Measurements from ENCODE around the gene B4GALNT2. TPM values are rescaled to one million over a fixed set of nuclear protein-coding genes. Genes with fewer than 3 reads are reported as not detected.
"Not testable (repeated sequence)": the region's sequence is repeated elsewhere in the genome, so short reads cannot be mapped to it uniquely, and the experiment has no call there.

B4GALNT2 gene
- polyA plus RNA-seq, 1 experiment, result 0.01 TPM

GRCh38 chr17:49165143-49165542 lies 32.6 kb downstream of the B4GALNT2 start:
- ChIA-PET CTCF (no interaction called here), POLR2A (no interaction called here)
- no peak overlapping the region for H3K27ac ChIP-seq (ENCODE audit: low read depth, low read length)
- H3K27me3 ChIP-seq (ENCODE audit: control insufficient read depth, insufficient read depth, low read length), result peaks cover 43% of the 10 kb centered on the region
- H3K9me3 ChIP-seq (ENCODE audit: control insufficient read depth, insufficient read depth, low read length), result peaks cover 3% of the 10 kb centered on the region
- TF ChIP-seq CTCF (IDR thresholded peaks at IDR 0.05; ENCODE audit: low read depth, low read length), result no peak
- H3K4me3 ChIP-seq (ENCODE audit: low read depth, low read length), result no peak overlapping the region
- no peak for DNase-seq (ENCODE audit: low read depth, low spot score)

GRCh38 chr17:49168706-49169105 lies 36.1 kb downstream of the B4GALNT2 start:
- no peak for TF ChIP-seq CTCF (IDR thresholded peaks at IDR 0.05; ENCODE audit: low read depth, low read length)
- Histone ChIP-seq H3K4me3 (ENCODE audit: low read depth, low read length) (no peak overlapping the region), H3K27me3 (ENCODE audit: control insufficient read depth, insufficient read depth, low read length) (peaks cover 48% of the 10 kb centered on the region), H3K9me3 (ENCODE audit: control insufficient read depth, insufficient read depth, low read length) (peaks cover 3% of the 10 kb centered on the region), H3K27ac (ENCODE audit: low read depth, low read length) (no peak overlapping the region)
- ChIA-PET CTCF (interaction anchor here (0.7 kb wide), 1 partner anchor 127 kb away, joined by 3 read pairs; no protein-coding TSS in a partner anchor), POLR2A (no interaction called here)
- no peak for DNase-seq (ENCODE audit: low read depth, low spot score)

- ChIA-PET POLR2A (no interaction called here), CTCF (interaction anchor here (2.4 kb wide), 1 partner anchor 10 kb away, joined by 10 read pairs; no protein-coding TSS in a partner anchor)
- no peak for DNase-seq (ENCODE audit: low read depth, low spot score)
- Histone ChIP-seq H3K27me3 (ENCODE audit: control insufficient read depth, insufficient read depth, low read length) (peaks cover 38% of the 10 kb centered on the region), H3K9me3 (ENCODE audit: control insufficient read depth, insufficient read depth, low read length) (peaks cover 3% of the 10 kb centered on the region), H3K4me3 (ENCODE audit: low read depth, low read length) (no peak overlapping the region), H3K27ac (ENCODE audit: low read depth, low read length) (no peak overlapping the region)
- no peak for TF ChIP-seq CTCF (IDR thresholded peaks at IDR 0.05; ENCODE audit: low read depth, low read length)
Measured at GRCh38 chr17:49170216-49170615, 37.6 kb downstream of the B4GALNT2 start.

GRCh38 chr17:49170711-49171110 lies 38.1 kb downstream of the B4GALNT2 start:
- CTCF ChIA-PET, result interaction anchor here (2.4 kb wide), 1 partner anchor 9 kb away, joined by 10 read pairs; no protein-coding TSS in a partner anchor
- not testable (repeated sequence) for H3K4me3 ChIP-seq (ENCODE audit: low read depth, low read length); H3K27ac ChIP-seq (ENCODE audit: low read depth, low read length); DNase-seq (ENCODE audit: low read depth, low spot score); H3K9me3 ChIP-seq (ENCODE audit: control insufficient read depth, insufficient read depth, low read length)
- peaks cover 37% of the 10 kb centered on the region for H3K27me3 ChIP-seq (ENCODE audit: control insufficient read depth, insufficient read depth, low read length)
- POLR2A ChIA-PET, result interaction anchor here (0.9 kb wide), 1 partner anchor 24 kb away, joined by 3 read pairs; no protein-coding TSS in a partner anchor

GRCh38 chr17:49175978-49176377 lies 43.4 kb downstream of the B4GALNT2 start:
- CTCF ChIA-PET; DNase-seq (ENCODE audit: low read depth, low spot score); H3K27ac ChIP-seq (ENCODE audit: low read depth, low read length); POLR2A ChIA-PET; H3K4me3 ChIP-seq (ENCODE audit: low read depth, low read length): not testable (repeated sequence)
- Histone ChIP-seq H3K9me3 (ENCODE audit: control insufficient read depth, insufficient read depth, low read length) (peaks cover 23% of the 10 kb centered on the region), H3K27me3 (ENCODE audit: control insufficient read depth, insufficient read depth, low read length) (peaks cover 14% of the 10 kb centered on the region)

GRCh38 chr17:49180303-49180702 lies 47.7 kb downstream of the B4GALNT2 start:
- peak; percentile 82 for TF ChIP-seq CTCF (IDR thresholded peaks at IDR 0.05; ENCODE audit: low read depth, low read length)
- CTCF ChIA-PET, result interaction anchor here (0.6 to 2.9 kb wide), 22 partner anchors 9 to 1682 kb away, joined by 3 to 42 read pairs (median 5); partner anchors contain the start of genes ABI3 and GNGT2
- no peak overlapping the region for H3K27ac ChIP-seq (ENCODE audit: low read depth, low read length)
- DNase-seq (ENCODE audit: low read depth, low spot score), result no peak
- H3K27me3 ChIP-seq (ENCODE audit: control insufficient read depth, insufficient read depth, low read length), result peaks cover 6% of the 10 kb centered on the region
- POLR2A ChIA-PET, result no interaction called here
- H3K4me3 ChIP-seq (ENCODE audit: low read depth, low read length), result no peak overlapping the region
- peaks cover 40% of the 10 kb centered on the region for H3K9me3 ChIP-seq (ENCODE audit: control insufficient read depth, insufficient read depth, low read length)

All from AG04450 (cell line).